ENCODE results near the gene TLE5. TPM values are rescaled to one million over a fixed set of nuclear protein-coding genes. Genes with fewer than 3 reads are reported as not detected.

Gene TLE5
- total RNA-seq: 100 to 1,000 TPM; 837 to 960 TPM

- Mint-ChIP-seq H3K27me3 (no peaks in the 10 kb centered on the region), H3K4me1 (peaks cover 46% of the 10 kb centered on the region), H3K9me3 (no peaks in the 10 kb centered on the region), H3K36me3 (ENCODE audit: low read depth) (peaks cover 33% of the 10 kb centered on the region), H3K4me3 (peak within 1 kb of the TSS; percentile 90), H3K27ac (peak within 1 kb of the TSS; percentile 98)
- CTCF ChIA-PET: interaction anchor here (3.0 kb wide), 1 partner anchor 13 kb away, joined by 8 read pairs; no protein-coding TSS in a partner anchor
- peak; percentile 74 for DNase-seq
- POLR2A ChIA-PET: no interaction called here
These were observed at the start of gene TLE5 for GRCh38 chr19:3062165-3063105. Gene TLE5 (minus strand): TSS chr19:3062495. CDS start chr19:3062200, 295 bp downstream.

DNA sequence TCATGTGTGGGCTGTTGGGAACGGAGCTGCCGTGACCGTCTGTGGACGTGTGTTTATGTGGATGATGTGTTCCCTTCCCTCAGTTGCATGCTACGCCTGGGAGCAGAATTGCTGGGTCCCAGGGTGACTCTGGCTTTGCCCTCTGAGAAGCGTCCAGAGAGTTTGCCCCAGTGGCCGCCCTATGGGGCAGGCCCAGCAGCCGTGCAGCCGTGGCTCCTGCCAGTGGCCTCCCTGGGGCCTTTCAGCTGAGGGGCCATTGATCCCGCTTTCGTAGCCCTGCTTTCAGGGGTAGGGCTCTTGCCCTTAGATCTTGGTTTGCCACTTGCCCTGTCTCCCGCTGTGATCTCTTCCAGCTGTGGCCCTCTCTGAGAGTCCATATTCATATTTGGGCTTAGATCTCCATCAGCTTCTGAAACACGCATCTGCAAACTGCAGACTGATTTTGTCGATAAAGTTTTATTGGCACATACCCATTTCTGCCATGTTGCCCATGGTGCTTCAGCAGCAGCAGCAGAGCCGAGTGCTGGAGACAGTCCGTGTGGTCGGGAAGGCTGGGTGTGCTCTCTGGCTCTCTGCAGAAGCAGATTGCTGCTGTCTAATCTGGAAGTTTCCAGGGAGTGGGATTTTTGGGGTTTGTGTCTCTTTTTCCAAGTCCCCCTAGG is 49.4 kb upstream of the TLE5 start:
- ChIA-PET POLR2A (no interaction called here), CTCF (interaction anchor here (1.7 kb wide), 1 partner anchor 8 kb away, joined by 9 read pairs; no protein-coding TSS in a partner anchor)
- H3K36me3 Mint-ChIP-seq (ENCODE audit: low read depth): no peaks in the 10 kb centered on the region
- no peak for DNase-seq
- no peaks in the 10 kb centered on the region for H3K9me3 Mint-ChIP-seq
- H3K4me1 Mint-ChIP-seq: peaks cover 6% of the 10 kb centered on the region
- H3K4me3 Mint-ChIP-seq: no peak overlapping the region
- no peak overlapping the region for H3K27ac Mint-ChIP-seq
- H3K27me3 Mint-ChIP-seq: no peaks in the 10 kb centered on the region

DNA sequence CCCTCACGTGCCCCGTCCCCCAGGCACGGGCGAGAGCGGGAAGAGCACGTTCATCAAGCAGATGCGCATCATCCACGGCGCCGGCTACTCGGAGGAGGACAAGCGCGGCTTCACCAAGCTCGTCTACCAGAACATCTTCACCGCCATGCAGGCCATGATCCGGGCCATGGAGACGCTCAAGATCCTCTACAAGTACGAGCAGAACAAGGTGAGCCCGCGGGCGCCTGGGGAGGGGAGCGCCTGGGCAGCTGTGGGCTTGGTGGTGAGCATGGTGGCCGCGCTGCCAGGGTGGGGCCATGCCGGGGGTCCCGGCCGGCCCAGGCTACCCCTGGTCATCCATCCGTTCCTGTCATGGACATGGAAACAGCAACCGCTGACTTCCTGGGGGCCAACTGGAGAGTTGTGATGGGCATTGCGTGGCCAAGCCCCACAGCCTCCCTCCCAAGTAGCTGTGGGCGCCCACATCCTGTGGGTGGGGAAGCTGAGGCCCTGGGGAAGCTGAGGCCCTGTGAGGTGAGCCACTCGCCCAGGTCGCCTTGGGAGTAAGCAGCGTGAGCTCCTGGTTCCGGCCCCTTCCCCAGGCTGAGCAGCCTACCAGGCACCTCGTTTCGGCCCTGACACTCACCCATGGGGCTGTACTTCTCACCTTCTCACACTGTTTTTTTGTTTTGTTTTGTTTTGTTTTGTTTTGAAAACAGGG is 48.0 kb upstream of the TLE5 start:
- ChIA-PET CTCF (interaction anchor here (0.6 to 2.9 kb wide), 5 partner anchors 9 to 159 kb away, joined by 3 to 10 read pairs (median 6); no protein-coding TSS in a partner anchor), POLR2A (no interaction called here)
- H3K9me3 Mint-ChIP-seq: no peaks in the 10 kb centered on the region
- no peak overlapping the region for H3K27ac Mint-ChIP-seq
- DNase-seq: no peak
- H3K36me3 Mint-ChIP-seq (ENCODE audit: low read depth): no peaks in the 10 kb centered on the region
- no peak overlapping the region for H3K4me3 Mint-ChIP-seq
- H3K4me1 Mint-ChIP-seq: peaks cover 6% of the 10 kb centered on the region
- no peaks in the 10 kb centered on the region for H3K27me3 Mint-ChIP-seq

GRCh38 chr19:3109491-3109890 is 47.2 kb upstream of the TLE5 start:
- POLR2A ChIA-PET: no interaction called here
- no peak overlapping the region for H3K4me3 Mint-ChIP-seq
- H3K27ac Mint-ChIP-seq: no peak overlapping the region
- H3K36me3 Mint-ChIP-seq (ENCODE audit: low read depth): no peaks in the 10 kb centered on the region
- CTCF ChIA-PET: interaction anchor here (1.0 to 2.9 kb wide), 7 partner anchors 8 to 158 kb away, joined by 3 to 10 read pairs (median 6); no protein-coding TSS in a partner anchor
- no peak for DNase-seq
- H3K9me3 Mint-ChIP-seq: no peaks in the 10 kb centered on the region
- H3K27me3 Mint-ChIP-seq: no peaks in the 10 kb centered on the region
- H3K4me1 Mint-ChIP-seq: peaks cover 6% of the 10 kb centered on the region

GRCh38 chr19:3108775-3109174 is 46.5 kb upstream of the TLE5 start:
- DNase-seq: peak; percentile 77

DNA sequence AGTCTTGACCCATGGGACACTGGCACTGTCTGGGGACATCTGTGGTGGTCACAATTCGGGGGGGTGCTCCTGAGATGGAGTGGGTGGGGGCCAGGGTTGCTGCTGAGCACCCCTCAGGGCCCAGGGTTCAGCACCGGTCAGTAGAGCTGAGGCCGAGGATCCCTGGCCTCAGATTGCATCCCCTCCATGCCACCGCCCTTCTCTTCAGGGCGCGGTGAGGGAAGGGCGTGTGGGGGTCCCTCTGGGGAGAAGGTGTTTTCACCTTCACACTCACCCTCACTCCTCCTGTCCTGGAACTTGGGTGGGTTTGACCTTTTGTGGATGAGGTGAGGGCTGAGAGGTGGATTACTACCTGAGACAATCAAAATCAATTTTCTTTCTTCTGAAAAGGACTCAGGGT is 45.4 kb upstream of the TLE5 start:
- CTCF ChIA-PET: interaction anchor here (0.7 to 1.8 kb wide), 7 partner anchors 10 to 1012 kb away, joined by 3 to 5 read pairs (median 4); no protein-coding TSS in a partner anchor
- H3K27ac Mint-ChIP-seq: no peak overlapping the region
- DNase-seq: no peak

More at GRCh38 chr19:3108775-3109174, 46.5 kb upstream of the TLE5 start:
- ChIA-PET CTCF (interaction anchor here (0.6 to 2.9 kb wide), 13 partner anchors 8 to 158 kb away, joined by 3 to 10 read pairs (median 4); no protein-coding TSS in a partner anchor), POLR2A (interaction anchor here (0.6 kb wide), 1 partner anchor 86 kb away, joined by 3 read pairs; no protein-coding TSS in a partner anchor)
- H3K4me1 Mint-ChIP-seq: peaks cover 9% of the 10 kb centered on the region
- H3K27ac Mint-ChIP-seq: no peak overlapping the region
- no peaks in the 10 kb centered on the region for H3K36me3 Mint-ChIP-seq (ENCODE audit: low read depth)
- H3K4me3 Mint-ChIP-seq: no peak overlapping the region
- no peaks in the 10 kb centered on the region for H3K9me3 Mint-ChIP-seq
- H3K27me3 Mint-ChIP-seq: no peaks in the 10 kb centered on the region

DNA sequence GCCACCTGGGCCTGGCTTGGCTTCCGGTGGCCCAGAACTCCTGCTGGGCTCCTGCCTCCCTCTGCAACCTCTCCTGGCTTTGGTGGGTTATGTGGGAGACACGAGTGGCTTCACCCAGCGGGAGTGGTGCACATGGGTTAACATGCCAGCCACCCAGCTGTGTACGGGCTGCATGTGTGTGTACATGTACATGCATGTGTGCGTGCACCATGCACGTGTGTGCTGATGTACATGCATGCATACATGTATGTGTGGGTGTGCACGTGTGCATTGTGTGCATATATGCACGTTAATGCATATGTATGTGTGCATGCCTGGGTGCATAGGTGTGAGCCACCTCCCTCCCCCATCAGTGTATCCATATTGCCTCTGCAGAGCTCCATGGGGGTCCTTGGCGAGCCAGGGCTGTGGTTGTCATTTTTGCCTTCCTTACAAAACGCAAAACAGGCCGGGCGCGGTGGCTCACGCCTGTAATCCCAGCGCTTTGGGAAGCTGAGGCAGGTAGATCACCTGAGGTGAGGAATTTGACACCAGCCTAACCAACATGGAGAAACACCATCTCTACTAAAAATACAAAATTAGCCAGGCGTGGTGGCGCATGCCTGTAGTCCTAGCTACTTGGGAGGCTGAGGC is 44.3 kb upstream of the TLE5 start:
- H3K4me1 Mint-ChIP-seq: peaks cover 11% of the 10 kb centered on the region
- no peaks in the 10 kb centered on the region for H3K27me3 Mint-ChIP-seq
- no peak overlapping the region for H3K4me3 Mint-ChIP-seq
- ChIA-PET POLR2A (no interaction called here), CTCF (interaction anchor here (0.8 to 1.5 kb wide), 4 partner anchors 11 to 149 kb away, joined by 3 to 6 read pairs (median 4); no protein-coding TSS in a partner anchor)
- no peaks in the 10 kb centered on the region for H3K9me3 Mint-ChIP-seq
- no peaks in the 10 kb centered on the region for H3K36me3 Mint-ChIP-seq (ENCODE audit: low read depth)
- no peak overlapping the region for H3K27ac Mint-ChIP-seq
- no peak for DNase-seq

More for the DNA sequence above, 45.4 kb upstream of the TLE5 start:
- Mint-ChIP-seq H3K36me3 (ENCODE audit: low read depth) (no peaks in the 10 kb centered on the region), H3K4me1 (peaks cover 11% of the 10 kb centered on the region), H3K4me3 (no peak overlapping the region), H3K9me3 (no peaks in the 10 kb centered on the region), H3K27me3 (no peaks in the 10 kb centered on the region)
- POLR2A ChIA-PET: no interaction called here

- Mint-ChIP-seq H3K27me3 (peaks cover 3% of the 10 kb centered on the region), H3K4me3 (no peak overlapping the region), H3K36me3 (ENCODE audit: low read depth) (no peaks in the 10 kb centered on the region), H3K4me1 (peaks cover 11% of the 10 kb centered on the region), H3K27ac (no peak overlapping the region), H3K9me3 (no peaks in the 10 kb centered on the region)
- DNase-seq: no peak
- POLR2A ChIA-PET: no interaction called here
- CTCF ChIA-PET: interaction anchor here (0.6 to 3.2 kb wide), 8 partner anchors 11 to 155 kb away, joined by 3 to 29 read pairs (median 11); partner anchors contain the start of gene GNA11
These were observed 43.6 kb upstream of the TLE5 start for GRCh38 chr19:3105641-3106508.

DNA sequence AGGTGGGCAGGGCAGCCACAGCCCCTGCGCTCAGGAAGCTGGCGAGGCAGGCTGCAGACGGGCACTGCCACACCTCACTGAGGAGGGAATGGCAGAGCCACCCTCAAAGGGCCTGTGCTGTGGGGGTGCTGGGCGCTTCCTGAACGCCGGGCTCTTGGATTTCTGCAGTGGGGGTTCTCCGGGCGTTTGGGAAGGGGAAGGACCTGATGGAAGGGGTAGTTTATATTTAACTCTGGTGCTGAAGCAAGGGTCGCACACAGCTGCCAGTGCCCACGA is 42.4 kb upstream of the TLE5 start:
- no peak for DNase-seq
- Mint-ChIP-seq H3K27me3 (peaks cover 10% of the 10 kb centered on the region), H3K4me3 (no peak overlapping the region), H3K27ac (no peak overlapping the region), H3K4me1 (peaks cover 11% of the 10 kb centered on the region), H3K9me3 (no peaks in the 10 kb centered on the region), H3K36me3 (ENCODE audit: low read depth) (no peaks in the 10 kb centered on the region)
- ChIA-PET CTCF (interaction anchor here (0.6 to 3.2 kb wide), 23 partner anchors 8 to 153 kb away, joined by 3 to 29 read pairs (median 7); partner anchors contain the start of genes GNA11 and TLE6), POLR2A (no interaction called here)

DNA sequence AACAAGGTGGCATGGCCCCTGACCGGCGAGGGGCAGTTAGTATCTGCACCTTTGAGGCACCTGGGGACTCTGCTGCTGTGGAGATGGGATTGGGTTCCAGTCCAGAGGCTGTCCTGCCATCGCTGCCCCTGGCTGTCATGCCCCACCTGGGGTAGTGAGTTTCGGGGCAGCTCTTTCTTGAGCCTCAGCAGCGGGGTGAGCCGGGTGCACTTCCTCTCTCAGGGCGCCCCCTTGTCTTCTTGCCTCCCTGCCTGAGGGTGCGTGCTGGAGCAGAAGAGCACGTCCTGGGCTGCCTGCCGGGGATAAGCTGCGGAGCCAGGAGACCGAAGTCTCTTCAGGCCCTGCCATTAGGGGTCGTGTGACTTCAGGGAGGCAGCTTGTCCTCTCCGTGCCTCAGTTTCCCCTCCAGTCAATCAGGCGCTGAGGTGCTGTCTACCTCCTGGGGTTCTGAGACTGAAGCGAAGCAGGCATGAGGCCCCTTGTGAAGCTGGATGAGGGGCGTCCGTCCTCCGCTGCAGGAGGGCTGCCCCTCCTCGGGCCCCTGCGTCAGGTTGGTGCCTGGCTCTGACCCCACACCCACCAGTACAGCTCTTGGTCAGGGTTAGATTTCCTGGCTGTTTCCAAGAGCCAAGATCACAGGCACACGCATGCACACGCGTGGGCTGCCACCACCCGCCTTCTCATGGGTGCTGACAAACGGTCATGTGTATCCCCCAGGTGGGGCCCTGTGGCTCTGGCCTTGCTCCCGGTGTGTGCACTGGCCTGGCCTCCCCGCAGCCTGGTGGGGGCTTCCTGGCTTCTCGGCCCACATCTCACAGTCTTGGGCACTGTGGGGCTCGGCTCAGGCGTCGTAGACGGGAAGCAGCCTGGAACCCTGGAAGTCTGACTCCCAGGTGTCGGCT is 40.2 kb upstream of the TLE5 start:
- H3K4me1 Mint-ChIP-seq: peaks cover 12% of the 10 kb centered on the region
- no peak for DNase-seq
- H3K27me3 Mint-ChIP-seq: peaks cover 16% of the 10 kb centered on the region
- H3K27ac Mint-ChIP-seq: no peak overlapping the region
- no peaks in the 10 kb centered on the region for H3K36me3 Mint-ChIP-seq (ENCODE audit: low read depth)
- no peak overlapping the region for H3K4me3 Mint-ChIP-seq
- ChIA-PET CTCF (interaction anchor here (0.9 to 3.2 kb wide), 4 partner anchors 7 to 151 kb away, joined by 3 to 29 read pairs (median 7); no protein-coding TSS in a partner anchor), POLR2A (no interaction called here)
- no peaks in the 10 kb centered on the region for H3K9me3 Mint-ChIP-seq
